Thyroid gland (tissue), 4 donors: Measurements from ENCODE around the gene CTPS1.

ENCODE experiments used
- CTCF ChIP-seq, 6 experiments: fragments of 200-600 bp in 3 of 6; fragments of 450-650 bp in 3 of 6; sonication (generic) in 3 of 6; IDR thresholded peaks; one replicate each; pipeline ENCODE4 v1.5.1; 2016 to 2019; ENCODE audit warnings: antibody characterized with exemption in 6 of 6, mild to moderate bottlenecking in 2 of 6, inconsistent platforms in 1 of 6, moderate library complexity in 1 of 6
- POLR2A ChIP-seq, 2 donors: fragments of 450-650 bp; IDR thresholded peaks; one replicate each; pipeline ENCODE4 v1.6.1; 2017; ENCODE audit warnings: antibody characterized with exemption in 2 of 2, mild to moderate bottlenecking in 2 of 2, moderate library complexity in 1 of 2

GRCh38 chr1:40944326-40944725 lies 35.2 kb upstream of the CTPS1 start:
- TF ChIP-seq CTCF (IDR thresholded peaks at IDR 0.05) (no peak), POLR2A (IDR thresholded peaks at IDR 0.05) (no peak)
